A673 (cell line): Measurements from ENCODE around the gene PALMD.

Experiments used
- CTCF ChIP-seq: fragments of 300-800, 200-600 bp; sonication (generic); conservative IDR thresholded peaks from 2 replicates; pipeline ENCODE4 v1.5.1; 2017; ENCODE audit warnings: low read depth, mild to moderate bottlenecking, antibody characterized with exemption, low read length, moderate library complexity, mixed read lengths
- EZH2 ChIP-seq: fragments of 200-600 bp; sonication (generic); IDR thresholded peaks from 2 replicates; pipeline ENCODE4 v1.6.1; 2017; ENCODE audit warnings: borderline replicate concordance, low read depth, mild to moderate bottlenecking, mixed read lengths, antibody characterized with exemption, low read length; ENCODE audit not compliant: poor library complexity, severe bottlenecking

DNA sequence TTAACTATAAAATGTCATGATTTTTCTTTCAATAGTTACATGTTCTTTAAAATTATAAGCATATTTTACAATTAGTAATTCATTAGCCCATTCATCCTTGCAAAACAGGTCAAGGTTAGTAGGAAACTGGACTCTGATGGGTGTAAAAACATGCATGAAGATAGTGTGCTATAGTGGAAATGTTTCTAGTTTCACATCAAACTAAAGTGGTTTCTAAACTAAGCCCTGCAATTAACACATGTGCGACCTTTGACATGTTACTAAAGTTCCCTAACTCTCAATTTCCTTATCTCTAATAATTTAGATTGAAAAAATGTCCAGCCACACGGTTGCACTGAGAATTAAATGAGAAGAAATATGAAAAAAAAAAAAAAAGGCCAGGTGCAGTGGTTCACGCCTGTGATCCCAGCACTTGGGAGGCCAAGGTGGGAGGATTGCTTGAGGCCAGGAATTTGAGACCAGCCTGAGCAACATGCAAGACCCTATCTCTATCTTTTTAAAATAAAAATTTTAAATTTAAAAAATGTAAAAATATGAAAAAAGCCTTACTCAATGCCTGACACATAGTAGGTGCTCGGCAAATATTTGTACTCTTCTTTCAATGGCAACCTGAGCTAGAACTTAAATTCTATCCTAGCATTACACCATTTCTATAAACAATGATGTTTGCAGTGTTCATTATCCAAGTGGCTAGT is 44.1 kb upstream of the PALMD start:
- TF ChIP-seq EZH2 (no peak), CTCF (no peak)
